Activated T-cell treated with anti-CD3 and anti-CD28 coated beads, Interleukin-2, amount 50 U/mL, for 72 hours (primary cell): ENCODE data around the gene NAALADL2. TPM values are rescaled to one million over a fixed set of nuclear protein-coding genes. Genes with fewer than 3 reads are reported as not detected.
"Not testable (repeated sequence)": the region's sequence is repeated elsewhere in the genome, so short reads cannot be mapped to it uniquely, and the experiment has no call there.

Source experiments
- ATAC-seq, 2 donors: fragments of 150-1000 bp; cut with Tn5 transposase; replicated peaks in 1 of 2; 2 replicates each; pipeline ENCODE4 v1.10.0; 2021; ENCODE audit warnings: moderate library complexity in 2 of 2, mild to moderate bottlenecking in 1 of 2
- DNase-seq, 2 donors: peaks; one replicate each; pipeline ENCODE4 v3.0.0; 2021 to 2022; ENCODE audit warnings: mixed read lengths in 1 of 2
- H3K27ac Mint-ChIP-seq: one replicate; pipeline ENCODE4 v1.8.0; 2022; ENCODE audit warnings: mild to moderate bottlenecking, moderate library complexity, mixed read lengths
- H3K27me3 Mint-ChIP-seq: one replicate; pipeline ENCODE4 v1.8.0; 2022; ENCODE audit warnings: low read depth, mixed read lengths
- H3K36me3 Mint-ChIP-seq, 2 donors: one replicate each; pipeline ENCODE4 v1.8.0; 2022; ENCODE audit warnings: mixed read lengths in 2 of 2, mild to moderate bottlenecking in 1 of 2; ENCODE audit not compliant: insufficient read depth in 2 of 2
- H3K4me1 Mint-ChIP-seq: one replicate; pipeline ENCODE4 v1.8.0; 2022; ENCODE audit warnings: low read depth, mixed read lengths
- H3K4me3 Mint-ChIP-seq, 2 donors: one replicate each; pipeline ENCODE4 v1.8.0; 2022; ENCODE audit warnings: mild to moderate bottlenecking in 2 of 2, mixed read lengths in 2 of 2, moderate library complexity in 2 of 2
- H3K9me3 Mint-ChIP-seq, 2 donors: one replicate each; pipeline ENCODE4 v1.8.0; 2022; ENCODE audit warnings: mixed read lengths in 2 of 2
- total RNA-seq, 2 donors: library from RNA; stranded (reverse); gene quantifications; one replicate each; pipeline ENCODE4 v1.2.3, GENCODE V29; 2022

Gene NAALADL2
- total RNA-seq, 2 donors from 2014 or later = 0.58 TPM; not detected in 1

DNA sequence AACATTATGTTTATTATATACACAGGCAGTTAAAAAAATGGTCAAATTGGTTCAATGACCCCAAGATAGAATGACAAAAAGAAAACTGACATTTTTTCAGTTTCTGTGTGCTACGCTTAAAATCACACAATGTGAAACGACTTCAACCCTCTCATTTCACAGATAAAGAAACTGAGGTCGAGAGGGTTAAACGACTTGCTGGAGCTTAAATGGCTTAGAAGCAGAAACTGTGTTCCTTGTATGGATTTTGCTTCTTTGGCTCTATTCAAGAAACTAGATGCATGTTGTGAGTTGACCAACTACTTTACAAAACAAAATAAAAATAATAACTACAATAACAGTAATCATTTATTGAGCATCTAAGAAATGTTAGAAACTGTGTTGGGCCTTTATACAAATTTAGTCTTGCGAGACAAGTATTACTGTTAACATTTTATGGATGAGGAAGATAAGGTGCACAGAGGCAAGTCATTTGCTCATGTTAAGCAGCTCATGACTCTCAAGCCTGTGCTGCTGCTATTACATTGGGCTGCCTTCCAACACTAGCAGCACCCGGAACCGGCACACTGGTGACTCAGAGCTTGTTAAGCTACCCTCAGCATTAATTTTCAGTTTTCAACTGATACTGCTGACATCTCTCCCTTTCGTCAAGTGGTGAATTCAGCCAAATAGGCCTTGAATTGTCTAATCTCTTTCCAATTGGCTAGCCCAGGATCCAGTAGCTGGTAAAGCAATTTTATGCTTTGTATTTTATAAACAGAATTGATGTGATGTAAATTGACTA, 487.6 kb downstream of the NAALADL2 start:
- H3K36me3 Mint-ChIP-seq = no peaks in the 10 kb centered on the region
- H3K4me1 Mint-ChIP-seq = no peaks in the 10 kb centered on the region
- no peak for DNase-seq
- ATAC-seq = no peak
- H3K27me3 Mint-ChIP-seq = no peaks in the 10 kb centered on the region
- no peak overlapping the region for H3K4me3 Mint-ChIP-seq
- peaks cover 2 to 9% of the 10 kb centered on the region in 2 donors for H3K9me3 Mint-ChIP-seq
- H3K27ac Mint-ChIP-seq = no peak overlapping the region

DNA sequence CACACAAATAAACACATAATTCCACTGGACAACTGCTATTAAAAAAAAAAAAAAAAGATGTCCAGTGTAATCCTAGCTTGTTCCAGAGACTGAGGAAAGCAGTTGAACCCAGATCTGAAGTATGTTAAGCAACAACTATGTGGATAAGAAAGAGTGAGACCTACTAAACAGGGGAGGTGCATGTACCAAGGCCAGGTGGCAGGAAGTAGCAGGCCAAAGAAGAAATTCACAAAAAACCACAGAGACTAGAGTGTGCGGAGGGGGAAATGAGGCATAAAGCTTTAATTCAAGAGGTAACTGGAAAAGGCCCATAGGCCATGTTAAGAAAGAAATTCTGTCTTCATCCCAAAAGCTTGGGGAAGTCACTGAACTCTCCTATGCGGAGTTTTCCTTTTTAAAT, 490.0 kb downstream of the NAALADL2 start:
- Mint-ChIP-seq H3K27ac (no peak overlapping the region), H3K4me1 (no peaks in the 10 kb centered on the region), H3K36me3 (no peaks in the 10 kb centered on the region), H3K4me3 (no peak overlapping the region), H3K27me3 (no peaks in the 10 kb centered on the region), H3K9me3 (peaks cover 4 to 9% of the 10 kb centered on the region in 2 donors)
- ATAC-seq = no peak
- no peak for DNase-seq

DNA sequence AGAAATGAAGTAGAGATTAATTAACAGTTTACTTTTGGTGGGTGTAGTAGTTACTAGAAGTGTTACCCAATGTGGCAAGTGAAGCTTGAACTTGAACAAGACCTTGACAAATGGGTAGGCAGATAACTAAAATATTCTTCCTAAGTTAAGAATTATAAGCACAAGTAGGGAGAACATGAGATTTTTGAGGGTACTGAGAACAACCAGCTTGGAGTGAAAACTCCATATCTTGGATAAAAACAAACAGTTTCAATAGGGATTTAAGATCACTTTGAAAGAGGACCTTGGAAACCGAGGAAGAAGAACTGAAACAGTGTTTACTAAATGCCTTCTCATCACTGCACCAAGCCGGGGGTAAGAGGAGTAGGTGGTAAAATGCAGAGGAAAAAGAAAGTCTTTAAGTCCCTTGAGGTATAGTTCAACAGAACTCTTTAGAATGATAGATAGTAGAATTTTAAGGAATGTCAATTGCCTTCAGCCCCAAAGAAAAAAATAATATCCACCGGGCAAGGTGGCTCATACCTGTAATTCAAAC, 496.7 kb downstream of the NAALADL2 start:
- no peaks in the 10 kb centered on the region for H3K4me1 Mint-ChIP-seq
- no peak overlapping the region for H3K27ac Mint-ChIP-seq
- ATAC-seq (no peak), DNase-seq (no peak)
- no peaks in the 10 kb centered on the region for H3K36me3 Mint-ChIP-seq
- no peak overlapping the region for H3K4me3 Mint-ChIP-seq
- peaks cover 0 to 4% of the 10 kb centered on the region in 2 donors for H3K9me3 Mint-ChIP-seq
- no peaks in the 10 kb centered on the region for H3K27me3 Mint-ChIP-seq

DNA sequence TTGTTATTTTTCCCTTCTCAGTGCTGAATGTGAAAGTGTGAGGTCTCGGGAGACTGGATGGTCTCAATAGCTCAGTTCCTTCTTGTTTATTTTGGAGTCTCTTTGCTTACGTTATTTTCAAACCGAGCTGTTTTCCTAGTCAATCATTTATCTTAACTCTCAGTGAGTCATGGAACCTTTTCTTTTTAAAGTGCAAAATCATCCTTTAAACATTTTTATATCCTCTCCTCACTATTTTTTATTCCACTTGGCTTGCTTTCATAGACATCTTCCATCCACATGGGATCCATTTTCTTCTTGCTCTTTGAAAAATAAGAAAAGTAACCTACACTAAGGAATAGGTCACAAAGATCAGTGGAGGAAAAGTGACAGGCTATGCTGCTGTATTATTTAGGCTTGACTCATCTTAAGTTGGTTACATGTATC, 497.8 kb downstream of the NAALADL2 start:
- ATAC-seq (no peak), DNase-seq (no peak)
- no peak overlapping the region for H3K4me3 Mint-ChIP-seq
- H3K4me1 Mint-ChIP-seq = no peaks in the 10 kb centered on the region
- peaks cover 2 to 4% of the 10 kb centered on the region in 2 donors for H3K9me3 Mint-ChIP-seq
- no peak overlapping the region for H3K27ac Mint-ChIP-seq
- no peaks in the 10 kb centered on the region for H3K36me3 Mint-ChIP-seq
- no peaks in the 10 kb centered on the region for H3K27me3 Mint-ChIP-seq

DNA sequence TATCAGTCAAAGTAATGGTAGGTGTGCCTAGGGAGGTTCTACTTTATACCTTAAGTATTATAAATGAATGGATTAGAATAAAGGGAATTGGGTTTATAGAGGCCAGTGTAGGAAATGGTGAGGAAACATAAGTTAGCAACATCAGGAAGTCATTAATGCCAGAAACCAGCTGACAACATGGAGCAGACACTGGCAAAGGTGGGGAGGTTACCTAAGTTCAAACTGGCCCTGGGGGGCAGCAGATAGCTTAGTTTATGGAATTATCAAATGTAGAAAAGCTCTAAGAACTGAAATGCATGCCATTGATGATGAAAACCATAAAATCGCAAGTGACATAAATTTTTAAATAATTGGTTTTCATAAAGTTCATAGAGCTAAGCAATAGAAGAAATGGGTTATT, 498.6 kb downstream of the NAALADL2 start:
- H3K4me1 Mint-ChIP-seq = no peaks in the 10 kb centered on the region
- H3K36me3 Mint-ChIP-seq = no peaks in the 10 kb centered on the region
- H3K27me3 Mint-ChIP-seq = no peaks in the 10 kb centered on the region
- H3K9me3 Mint-ChIP-seq = peaks cover 1 to 4% of the 10 kb centered on the region in 2 donors
- ATAC-seq (no peak), DNase-seq (no peak)
- H3K27ac Mint-ChIP-seq = no peak overlapping the region
- no peak overlapping the region for H3K4me3 Mint-ChIP-seq

DNA sequence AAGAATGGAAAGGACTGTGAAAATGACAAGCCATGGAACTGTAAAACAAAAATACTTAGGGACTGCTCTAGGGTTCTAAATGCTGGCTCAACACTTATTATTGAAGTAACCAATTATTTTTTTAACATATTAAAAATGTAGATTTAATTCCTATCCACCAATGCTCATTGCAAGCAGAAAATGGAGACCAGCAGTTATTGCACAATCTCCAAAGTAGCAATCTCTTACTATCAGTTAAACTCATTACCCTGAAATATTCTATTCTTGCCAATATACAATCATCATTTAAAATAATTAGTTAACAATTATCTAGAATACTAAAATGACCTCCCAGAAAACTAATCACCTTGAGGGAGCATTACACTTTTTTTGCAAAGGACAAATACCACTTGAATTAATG, 499.8 kb downstream of the NAALADL2 start:
- ATAC-seq = no peak
- no peak overlapping the region for H3K27ac Mint-ChIP-seq
- peaks cover 3 to 8% of the 10 kb centered on the region in 2 donors for H3K9me3 Mint-ChIP-seq
- H3K36me3 Mint-ChIP-seq = no peaks in the 10 kb centered on the region
- no peaks in the 10 kb centered on the region for H3K4me1 Mint-ChIP-seq
- no peak overlapping the region for H3K4me3 Mint-ChIP-seq
- DNase-seq = no peak
- no peaks in the 10 kb centered on the region for H3K27me3 Mint-ChIP-seq

DNA sequence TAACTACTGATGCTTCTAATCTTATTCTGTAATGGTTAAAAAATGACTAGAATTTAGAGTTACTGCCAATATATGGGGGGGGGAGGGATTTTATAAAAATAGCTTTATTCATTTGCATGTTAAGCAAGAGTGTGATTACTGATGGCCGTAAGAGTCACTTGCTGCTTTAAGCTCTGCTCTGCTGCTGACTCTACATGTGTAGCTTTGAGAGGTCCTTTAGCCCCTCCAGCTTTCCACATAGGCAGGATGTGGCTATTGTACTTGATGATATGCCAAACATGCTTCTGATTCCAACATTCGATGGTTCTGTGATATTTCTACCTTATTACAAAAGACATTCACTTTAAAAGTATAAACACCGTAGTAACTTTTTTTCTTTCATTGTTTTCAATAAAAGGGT, 511.3 kb downstream of the NAALADL2 start:
- not testable (repeated sequence) for DNase-seq, H3K27me3 Mint-ChIP-seq, H3K4me3 Mint-ChIP-seq, H3K9me3 Mint-ChIP-seq, H3K4me1 Mint-ChIP-seq, H3K27ac Mint-ChIP-seq, ATAC-seq, H3K36me3 Mint-ChIP-seq

DNA sequence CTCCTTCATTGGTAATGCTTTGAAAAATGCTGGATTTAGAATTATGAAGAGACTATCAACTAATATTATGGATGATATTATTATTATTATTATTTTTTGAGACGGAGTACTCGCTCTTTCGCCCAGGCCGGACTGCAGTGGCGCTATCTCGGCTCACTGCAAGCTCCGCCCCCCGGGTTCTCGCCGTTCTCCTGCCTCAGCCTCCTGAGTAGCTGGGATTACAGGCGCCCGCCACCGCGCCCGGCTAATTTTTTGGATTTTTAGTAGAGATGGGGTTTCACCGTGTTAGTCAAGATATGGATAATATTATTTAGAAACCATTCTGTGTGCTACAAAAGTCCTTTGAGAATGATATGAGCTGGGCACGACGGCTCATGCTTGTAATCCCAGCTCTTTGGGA, 512.1 kb downstream of the NAALADL2 start:
- not testable (repeated sequence) for H3K4me1 Mint-ChIP-seq, H3K9me3 Mint-ChIP-seq, H3K27me3 Mint-ChIP-seq, DNase-seq, ATAC-seq, H3K27ac Mint-ChIP-seq, H3K36me3 Mint-ChIP-seq, H3K4me3 Mint-ChIP-seq

DNA sequence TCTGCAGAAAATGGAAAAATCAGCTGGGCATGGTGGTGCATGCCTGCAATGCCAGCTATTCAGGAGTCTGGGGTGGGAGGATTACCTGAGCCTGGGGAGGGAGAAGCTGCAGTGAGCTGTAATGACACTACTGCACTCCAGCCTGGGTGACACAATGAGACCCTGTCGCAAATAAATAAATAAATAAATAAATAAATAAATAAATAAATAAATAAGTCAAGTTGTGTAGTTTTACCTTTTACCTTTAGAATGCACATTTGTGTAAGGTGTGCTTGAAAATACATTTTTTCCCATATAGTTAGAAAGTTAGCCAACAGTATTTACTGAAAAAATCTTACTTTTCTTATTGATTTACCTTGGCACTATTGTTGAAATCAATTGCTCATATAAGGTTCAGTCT, 515.6 kb downstream of the NAALADL2 start:
- no peak overlapping the region for H3K27ac Mint-ChIP-seq
- ATAC-seq (no peak), DNase-seq (no peak)
- no peaks in the 10 kb centered on the region for H3K36me3 Mint-ChIP-seq
- H3K27me3 Mint-ChIP-seq = no peaks in the 10 kb centered on the region
- H3K4me1 Mint-ChIP-seq = no peaks in the 10 kb centered on the region
- H3K4me3 Mint-ChIP-seq = no peak overlapping the region
- peaks cover 0 to 1% of the 10 kb centered on the region in 2 donors for H3K9me3 Mint-ChIP-seq

DNA sequence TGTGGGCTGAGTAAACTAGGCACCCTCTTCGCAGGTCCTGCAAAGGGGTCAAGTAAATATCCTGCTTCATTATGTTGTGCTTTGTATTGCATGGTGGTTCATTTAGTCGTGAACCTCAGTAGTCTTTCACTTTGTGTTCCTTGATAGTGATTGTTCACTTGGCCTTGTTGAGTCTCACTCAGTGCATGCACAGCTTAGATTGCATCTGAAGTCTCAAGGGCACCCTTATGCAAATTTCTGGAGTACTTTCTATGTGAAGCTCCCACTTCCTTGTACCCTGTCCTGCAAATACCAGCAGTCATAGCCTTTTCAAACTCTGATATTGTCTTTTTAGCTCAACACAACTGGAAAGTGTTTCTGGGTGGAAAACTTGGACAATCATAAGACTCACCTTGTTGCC, 519.2 kb downstream of the NAALADL2 start:
- peaks cover 0 to 1% of the 10 kb centered on the region in 2 donors for H3K9me3 Mint-ChIP-seq
- ATAC-seq = no peak
- DNase-seq = no peak
- no peak overlapping the region for H3K4me3 Mint-ChIP-seq
- H3K4me1 Mint-ChIP-seq = no peaks in the 10 kb centered on the region
- no peak overlapping the region for H3K27ac Mint-ChIP-seq
- no peaks in the 10 kb centered on the region for H3K27me3 Mint-ChIP-seq
- no peaks in the 10 kb centered on the region for H3K36me3 Mint-ChIP-seq

DNA sequence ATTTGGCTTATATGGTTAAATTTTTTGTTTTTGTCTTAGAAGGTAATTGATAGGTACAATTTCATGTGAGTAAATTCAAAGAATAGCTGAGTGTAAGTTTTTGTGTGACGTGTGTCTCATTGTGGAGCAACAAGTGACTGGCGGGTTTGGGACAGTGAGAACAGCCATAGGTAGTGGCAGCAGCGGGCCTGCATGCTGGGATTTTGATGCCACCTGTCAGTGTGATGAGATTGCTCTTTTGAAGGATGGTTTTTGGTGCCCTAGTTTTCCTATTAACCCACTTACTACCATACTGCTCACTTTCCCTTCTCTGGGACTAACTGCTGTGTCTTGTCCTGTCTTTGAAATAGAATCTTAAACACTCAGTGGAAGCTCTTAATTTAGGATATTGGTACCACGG, 522.6 kb downstream of the NAALADL2 start:
- Mint-ChIP-seq H3K27me3 (no peaks in the 10 kb centered on the region), H3K9me3 (peaks cover 0 to 3% of the 10 kb centered on the region in 2 donors), H3K36me3 (no peaks in the 10 kb centered on the region), H3K4me3 (no peak overlapping the region), H3K27ac (no peak overlapping the region), H3K4me1 (no peaks in the 10 kb centered on the region)
- no peak for ATAC-seq
- DNase-seq = no peak

DNA sequence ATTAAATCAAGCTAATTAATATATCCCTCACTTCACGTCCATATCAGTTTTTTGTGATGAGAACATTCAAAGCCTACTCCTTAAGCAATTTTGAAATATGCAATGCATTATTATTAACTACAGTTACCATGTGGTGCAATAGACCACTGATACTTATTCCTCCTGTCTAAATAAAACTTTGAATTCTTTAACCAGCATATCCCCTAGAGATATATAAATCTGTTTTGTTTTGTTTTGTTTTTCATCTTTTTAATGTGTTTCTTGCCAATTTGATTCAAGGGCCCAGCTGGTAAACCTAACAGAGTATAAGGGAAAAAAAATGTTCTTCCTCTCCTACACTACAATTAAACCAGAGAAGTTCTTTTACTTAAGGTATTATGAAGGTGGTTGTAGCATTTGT, 524.2 kb downstream of the NAALADL2 start:
- no peaks in the 10 kb centered on the region for H3K4me1 Mint-ChIP-seq
- no peaks in the 10 kb centered on the region for H3K27me3 Mint-ChIP-seq
- no peak overlapping the region for H3K4me3 Mint-ChIP-seq
- peaks cover 0 to 3% of the 10 kb centered on the region in 2 donors for H3K9me3 Mint-ChIP-seq
- no peak overlapping the region for H3K27ac Mint-ChIP-seq
- DNase-seq (no peak), ATAC-seq (no peak)
- no peaks in the 10 kb centered on the region for H3K36me3 Mint-ChIP-seq

DNA sequence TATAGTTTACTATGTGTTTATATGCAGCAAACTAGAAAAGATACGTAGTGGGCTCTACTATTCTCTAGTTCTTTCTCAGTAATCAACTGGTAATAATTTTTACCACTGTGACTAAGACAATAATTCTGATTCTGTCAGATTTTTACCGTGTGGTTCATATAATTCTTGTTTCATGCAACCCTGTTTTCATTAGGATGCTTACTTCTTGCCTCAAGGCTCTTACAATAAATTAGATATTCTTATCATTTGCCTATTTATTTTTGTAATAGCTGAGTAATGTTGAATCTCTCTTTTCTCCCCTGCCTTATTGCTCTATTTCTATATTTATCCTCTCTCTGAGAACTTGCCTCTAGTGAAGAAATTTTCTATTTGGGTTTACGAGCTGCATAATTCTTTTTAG, 524.7 kb downstream of the NAALADL2 start:
- no peak for ATAC-seq
- Mint-ChIP-seq H3K36me3 (no peaks in the 10 kb centered on the region), H3K27ac (no peak overlapping the region), H3K9me3 (peaks cover 0 to 3% of the 10 kb centered on the region in 2 donors), H3K4me1 (no peaks in the 10 kb centered on the region), H3K27me3 (no peaks in the 10 kb centered on the region), H3K4me3 (no peak overlapping the region)
- DNase-seq = no peak

DNA sequence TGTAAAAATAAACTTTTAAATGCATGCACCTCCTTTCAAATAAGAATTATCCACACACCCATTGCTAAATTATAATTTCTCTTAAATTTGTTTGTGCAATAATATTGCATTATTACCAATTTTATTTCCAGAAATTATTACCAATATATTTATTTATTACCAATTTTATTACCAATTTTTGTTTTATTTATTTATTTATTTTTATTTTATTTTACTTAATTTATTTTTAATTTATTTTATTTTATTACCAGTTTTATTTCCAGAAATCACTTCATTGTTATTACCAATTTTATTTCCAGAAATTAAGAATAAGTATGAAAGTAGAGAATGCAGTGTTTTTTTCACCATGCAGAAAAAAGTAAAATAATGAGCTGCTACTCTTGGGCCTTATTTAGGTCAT, 525.4 kb downstream of the NAALADL2 start:
- no peak for DNase-seq
- no peak for ATAC-seq
- Mint-ChIP-seq H3K4me3 (no peak overlapping the region), H3K9me3 (peaks cover 0 to 3% of the 10 kb centered on the region in 2 donors), H3K27me3 (no peaks in the 10 kb centered on the region), H3K4me1 (no peaks in the 10 kb centered on the region), H3K36me3 (no peaks in the 10 kb centered on the region), H3K27ac (no peak overlapping the region)
